Activated T-helper 17 cell treated with anti-CD3 and anti-CD28 coated beads, Interleukin-2, amount 50 U/mL, for 72 hours (primary cell): Measurements from ENCODE around the gene EDAR. TPM values are rescaled to one million over a fixed set of nuclear protein-coding genes. Genes with fewer than 3 reads are reported as not detected.

Source experiments
- ATAC-seq: fragments of 150-1000 bp; cut with Tn5 transposase; replicated peaks from 2 replicates; pipeline ENCODE4 v1.10.0; 2021; ENCODE audit warnings: mild to moderate bottlenecking, moderate library complexity
- H3K27ac Mint-ChIP-seq: one replicate; pipeline ENCODE4 v1.8.0; 2022; ENCODE audit warnings: mixed read lengths
- H3K27me3 Mint-ChIP-seq: one replicate; pipeline ENCODE4 v1.8.0; 2022; ENCODE audit warnings: mixed read lengths
- H3K36me3 Mint-ChIP-seq: one replicate; pipeline ENCODE4 v1.8.0; 2022; ENCODE audit warnings: low read depth, mild to moderate bottlenecking, mixed read lengths
- H3K4me1 Mint-ChIP-seq: one replicate; pipeline ENCODE4 v1.8.0; 2022; ENCODE audit warnings: mixed read lengths
- H3K4me3 Mint-ChIP-seq: one replicate; pipeline ENCODE4 v1.8.0; 2022; ENCODE audit warnings: mild to moderate bottlenecking, mixed read lengths
- H3K9me3 Mint-ChIP-seq: one replicate; pipeline ENCODE4 v1.8.0; 2022; ENCODE audit warnings: mixed read lengths
- total RNA-seq, 2 donors: library from RNA; stranded (reverse); gene quantifications; one replicate each; pipeline ENCODE4 v1.2.3, GENCODE V29; 2022

EDAR gene
- total RNA-seq, 2 donors from 2014 or later = not detected

- H3K9me3 Mint-ChIP-seq = no peaks in the 10 kb centered on the region
- no peak overlapping the region for H3K4me3 Mint-ChIP-seq
- ATAC-seq = no peak
- H3K4me1 Mint-ChIP-seq = no peaks in the 10 kb centered on the region
- no peaks in the 10 kb centered on the region for H3K36me3 Mint-ChIP-seq
- H3K27me3 Mint-ChIP-seq = no peaks in the 10 kb centered on the region
- no peak overlapping the region for H3K27ac Mint-ChIP-seq
Observed at GRCh38 chr2:108911401-108911800, 77.6 kb downstream of the EDAR start.

GRCh38 chr2:108910541-108911396 is 78.3 kb downstream of the EDAR start:
- H3K27ac Mint-ChIP-seq = no peak overlapping the region
- no peaks in the 10 kb centered on the region for H3K4me1 Mint-ChIP-seq
- H3K27me3 Mint-ChIP-seq = no peaks in the 10 kb centered on the region
- H3K36me3 Mint-ChIP-seq = no peaks in the 10 kb centered on the region
- no peaks in the 10 kb centered on the region for H3K9me3 Mint-ChIP-seq
- no peak for ATAC-seq
- H3K4me3 Mint-ChIP-seq = no peak overlapping the region

GRCh38 chr2:108910011-108910431 is 79.0 kb downstream of the EDAR start:
- no peak overlapping the region for H3K4me3 Mint-ChIP-seq
- H3K27ac Mint-ChIP-seq = no peak overlapping the region
- H3K36me3 Mint-ChIP-seq = no peaks in the 10 kb centered on the region
- H3K9me3 Mint-ChIP-seq = no peaks in the 10 kb centered on the region
- no peaks in the 10 kb centered on the region for H3K4me1 Mint-ChIP-seq
- no peaks in the 10 kb centered on the region for H3K27me3 Mint-ChIP-seq
- ATAC-seq = no peak

GRCh38 chr2:108909275-108909823 is 79.7 kb downstream of the EDAR start:
- Mint-ChIP-seq H3K4me3 (no peak overlapping the region), H3K36me3 (no peaks in the 10 kb centered on the region), H3K27me3 (no peaks in the 10 kb centered on the region), H3K4me1 (no peaks in the 10 kb centered on the region), H3K27ac (no peak overlapping the region), H3K9me3 (no peaks in the 10 kb centered on the region)
- no peak for ATAC-seq

GRCh38 chr2:108908713-108909070 is 80.3 kb downstream of the EDAR start:
- H3K4me1 Mint-ChIP-seq = no peaks in the 10 kb centered on the region
- H3K27me3 Mint-ChIP-seq = no peaks in the 10 kb centered on the region
- no peak overlapping the region for H3K4me3 Mint-ChIP-seq
- H3K27ac Mint-ChIP-seq = no peak overlapping the region
- H3K36me3 Mint-ChIP-seq = no peaks in the 10 kb centered on the region
- no peaks in the 10 kb centered on the region for H3K9me3 Mint-ChIP-seq
- no peak for ATAC-seq

GRCh38 chr2:108907822-108908712 is 81.0 kb downstream of the EDAR start:
- ATAC-seq = no peak
- H3K27ac Mint-ChIP-seq = no peak overlapping the region
- no peaks in the 10 kb centered on the region for H3K4me1 Mint-ChIP-seq
- no peak overlapping the region for H3K4me3 Mint-ChIP-seq
- H3K9me3 Mint-ChIP-seq = no peaks in the 10 kb centered on the region
- no peaks in the 10 kb centered on the region for H3K36me3 Mint-ChIP-seq
- no peaks in the 10 kb centered on the region for H3K27me3 Mint-ChIP-seq

- no peaks in the 10 kb centered on the region for H3K27me3 Mint-ChIP-seq
- H3K9me3 Mint-ChIP-seq = no peaks in the 10 kb centered on the region
- H3K27ac Mint-ChIP-seq = no peak overlapping the region
- no peak for ATAC-seq
- no peaks in the 10 kb centered on the region for H3K36me3 Mint-ChIP-seq
- no peaks in the 10 kb centered on the region for H3K4me1 Mint-ChIP-seq
- no peak overlapping the region for H3K4me3 Mint-ChIP-seq
Observed at GRCh38 chr2:108906403-108907077, 82.5 kb downstream of the EDAR start.

- no peak overlapping the region for H3K4me3 Mint-ChIP-seq
- H3K27me3 Mint-ChIP-seq = no peaks in the 10 kb centered on the region
- no peaks in the 10 kb centered on the region for H3K36me3 Mint-ChIP-seq
- no peak for ATAC-seq
- peaks cover 3% of the 10 kb centered on the region for H3K9me3 Mint-ChIP-seq
- no peaks in the 10 kb centered on the region for H3K4me1 Mint-ChIP-seq
- no peak overlapping the region for H3K27ac Mint-ChIP-seq
Observed at GRCh38 chr2:108905906-108906305, 83.1 kb downstream of the EDAR start.

- no peak for ATAC-seq
- H3K4me1 Mint-ChIP-seq = no peaks in the 10 kb centered on the region
- H3K4me3 Mint-ChIP-seq = no peak overlapping the region
- H3K27me3 Mint-ChIP-seq = no peaks in the 10 kb centered on the region
- H3K36me3 Mint-ChIP-seq = no peaks in the 10 kb centered on the region
- no peak overlapping the region for H3K27ac Mint-ChIP-seq
- H3K9me3 Mint-ChIP-seq = peaks cover 3% of the 10 kb centered on the region
Observed at GRCh38 chr2:108905176-108905575, 83.8 kb downstream of the EDAR start.

GRCh38 chr2:108904680-108905079 is 84.3 kb downstream of the EDAR start:
- H3K27ac Mint-ChIP-seq = no peak overlapping the region
- ATAC-seq = no peak
- H3K4me1 Mint-ChIP-seq = no peaks in the 10 kb centered on the region
- H3K36me3 Mint-ChIP-seq = no peaks in the 10 kb centered on the region
- no peak overlapping the region for H3K4me3 Mint-ChIP-seq
- no peaks in the 10 kb centered on the region for H3K27me3 Mint-ChIP-seq
- H3K9me3 Mint-ChIP-seq = peaks cover 3% of the 10 kb centered on the region

- no peak overlapping the region for H3K27ac Mint-ChIP-seq
Observed at GRCh38 chr2:108898315-108899082, 90.5 kb downstream of the EDAR start.

GRCh38 chr2:108896741-108897140 is 92.3 kb downstream of the EDAR start:
- H3K4me3 Mint-ChIP-seq = no peak overlapping the region
- H3K9me3 Mint-ChIP-seq = peaks cover 7% of the 10 kb centered on the region
- H3K27ac Mint-ChIP-seq = no peak overlapping the region
- H3K27me3 Mint-ChIP-seq = peaks cover 3% of the 10 kb centered on the region
- H3K4me1 Mint-ChIP-seq = no peaks in the 10 kb centered on the region
- H3K36me3 Mint-ChIP-seq = peaks cover 6% of the 10 kb centered on the region
- no peak for ATAC-seq

More at GRCh38 chr2:108898315-108899082, 90.5 kb downstream of the EDAR start:
- Mint-ChIP-seq H3K4me3 (no peak overlapping the region), H3K36me3 (peaks cover 6% of the 10 kb centered on the region), H3K4me1 (no peaks in the 10 kb centered on the region), H3K27me3 (peaks cover 3% of the 10 kb centered on the region), H3K9me3 (peaks cover 7% of the 10 kb centered on the region)
- ATAC-seq = peak; percentile 18

- H3K27ac Mint-ChIP-seq = no peak overlapping the region
- peaks cover 13% of the 10 kb centered on the region for H3K9me3 Mint-ChIP-seq
- no peak overlapping the region for H3K4me3 Mint-ChIP-seq
- peaks cover 6% of the 10 kb centered on the region for H3K36me3 Mint-ChIP-seq
- ATAC-seq = no peak
- H3K4me1 Mint-ChIP-seq = no peaks in the 10 kb centered on the region
- peaks cover 3% of the 10 kb centered on the region for H3K27me3 Mint-ChIP-seq
Observed at GRCh38 chr2:108895188-108895587, 93.8 kb downstream of the EDAR start.

- H3K9me3 Mint-ChIP-seq = peaks cover 15% of the 10 kb centered on the region
- H3K27ac Mint-ChIP-seq = no peak overlapping the region
- no peaks in the 10 kb centered on the region for H3K4me1 Mint-ChIP-seq
- no peak for ATAC-seq
- H3K4me3 Mint-ChIP-seq = no peak overlapping the region
- H3K27me3 Mint-ChIP-seq = peaks cover 3% of the 10 kb centered on the region
- H3K36me3 Mint-ChIP-seq = peaks cover 6% of the 10 kb centered on the region
Observed at GRCh38 chr2:108894766-108895165, 94.3 kb downstream of the EDAR start.
